K562 (cell line): ENCODE data around the gene FRMPD2. TPM values are rescaled to one million over a fixed set of nuclear protein-coding genes. Genes with fewer than 3 reads are reported as not detected.

Experiments
- ARHGAP35 ChIP-seq: fragments of 450-650 bp; IDR thresholded peaks from 2 replicates; pipeline ENCODE4 v1.6.1; 2018; ENCODE audit not compliant: partially characterized antibody
- ATF1 ChIP-seq, 2 experiments: fragments of 450-650 bp in 1 of 2; IDR thresholded peaks; 2 replicates each; pipeline ENCODE4 v1.6.1; 2016; ENCODE audit warnings: missing compliant biosample characterization in 1 of 2, missing genetic modification characterization in 1 of 2
- BACH1 ChIP-seq: fragments of 200-800 bp; sonication (Bioruptor generic); IDR thresholded peaks from 2 replicates; pipeline ENCODE4 v1.6.1; 2016; ENCODE audit warnings: missing genetic modification characterization, missing compliant biosample characterization
- BRCA1 ChIP-seq, 2 experiments: fragments of 450-650 bp in 1 of 2; sonication (generic) in 1 of 2; formaldehyde crosslinking in 1 of 2; IDR thresholded peaks; 2 replicates each; pipeline versions ENCODE4 v1.5.0 to v1.6.1; 2017 to 2020; ENCODE audit warnings: mild to moderate bottlenecking in 1 of 2, missing genetic modification reagents in 1 of 2
- CREB1 ChIP-seq, 2 experiments: sonication (generic) in 1 of 2; formaldehyde crosslinking in 1 of 2; IDR thresholded peaks; 2 replicates each; pipeline versions ENCODE4 v1.6.1 to v1.8.0; 2012 to 2022; ENCODE audit warnings: inconsistent platforms in 1 of 2, mild to moderate bottlenecking in 1 of 2, missing genetic modification reagents in 1 of 2, moderate library complexity in 1 of 2
- ELF1 ChIP-seq: fragments of 200-800 bp; sonication (Bioruptor generic); IDR thresholded peaks from 2 replicates; pipeline ENCODE4 v1.6.1; 2016; ENCODE audit warnings: missing genetic modification characterization, missing compliant biosample characterization
- HDAC3 ChIP-seq: fragments of 450-650 bp; IDR thresholded peaks from 2 replicates; pipeline ENCODE4 v1.6.1; 2018; ENCODE audit warnings: borderline replicate concordance, mild to moderate bottlenecking, moderate library complexity; ENCODE audit not compliant: partially characterized antibody
- HDAC8 ChIP-seq: fragments of 450-650 bp; IDR thresholded peaks from 2 replicates; pipeline ENCODE4 v1.6.1; 2016; ENCODE audit warnings: mild to moderate bottlenecking, missing genetic modification characterization, moderate library complexity, missing compliant biosample characterization
- HMGN3 ChIP-seq: IDR thresholded peaks from 2 replicates; pipeline ENCODE4 v1.6.1; 2011; ENCODE audit warnings: borderline replicate concordance, low read depth, mild to moderate bottlenecking, mixed read lengths, low read length; ENCODE audit not compliant: insufficient read length; ENCODE audit errors: extremely low read depth
- HNRNPUL1 ChIP-seq: fragments of 200-400 bp; formaldehyde crosslinking; IDR thresholded peaks from 2 replicates; pipeline ENCODE4 v1.6.1; 2017; ENCODE audit warnings: low read length
- ID3 ChIP-seq, 2 experiments: fragments of 250-450 bp in 1 of 2; fragments of 450-650 bp in 1 of 2; sonication (Bioruptor Pico) in 1 of 2; IDR thresholded peaks; 2 replicates each; pipeline versions ENCODE4 v1.6.1 to v1.8.0; 2016 to 2021; ENCODE audit warnings: mild to moderate bottlenecking in 2 of 2, moderate library complexity in 2 of 2, missing compliant biosample characterization in 1 of 2, missing genetic modification characterization in 1 of 2
- JUNB ChIP-seq: fragments of 450-650 bp; formaldehyde crosslinking; conservative IDR thresholded peaks from 2 replicates; pipeline ENCODE4 v1.4.0; 2020; ENCODE audit warnings: mild to moderate bottlenecking
- KDM1A ChIP-seq, 2 experiments: fragments of 450-650 bp; IDR thresholded peaks; 2 replicates each; pipeline ENCODE4 v1.6.1; 2016; ENCODE audit warnings: mild to moderate bottlenecking in 2 of 2
- KDM2B ChIP-seq: fragments of 250-450 bp; sonication (Bioruptor Pico); IDR thresholded peaks from 2 replicates; pipeline ENCODE4 v1.8.0; 2021; ENCODE audit warnings: mild to moderate bottlenecking, moderate library complexity
- MAZ ChIP-seq, 2 experiments: fragments of 450-650 bp in 1 of 2; sonication (generic) in 1 of 2; formaldehyde crosslinking; IDR thresholded peaks in 1 of 2; conservative IDR thresholded peaks in 1 of 2; 2 replicates each; pipeline versions ENCODE4 v1.4.0 to v1.5.0; 2020; ENCODE audit warnings: mild to moderate bottlenecking in 1 of 2, missing genetic modification reagents in 1 of 2
- RBM25 ChIP-seq: fragments of 200-400 bp; formaldehyde crosslinking; IDR thresholded peaks from 2 replicates; pipeline ENCODE4 v1.6.1; 2018; ENCODE audit warnings: low read length, low read depth, moderate library complexity; ENCODE audit not compliant: severe bottlenecking
- SFPQ ChIP-seq: fragments of 200-400 bp; formaldehyde crosslinking; IDR thresholded peaks from 2 replicates; pipeline ENCODE4 v1.6.1; 2017; ENCODE audit warnings: mild to moderate bottlenecking, low read depth, low read length, moderate library complexity
- SIN3A ChIP-seq, 2 experiments: fragments of 150-350 bp in 1 of 2; IDR thresholded peaks; 2 replicates each; pipeline ENCODE4 v1.6.1; 2011 to 2016; ENCODE audit warnings: borderline replicate concordance in 2 of 2, low read depth in 2 of 2, low read length in 2 of 2, mild to moderate bottlenecking in 2 of 2, moderate library complexity in 2 of 2; ENCODE audit not compliant: control insufficient read depth in 1 of 2
- ZC3H4 ChIP-seq: sonication (generic); formaldehyde crosslinking; IDR thresholded peaks from 2 replicates; pipeline ENCODE4 v1.9.0; 2021; ENCODE audit warnings: missing genetic modification reagents, borderline replicate concordance
- ZKSCAN3 ChIP-seq: fragments of 250-450 bp; sonication (Bioruptor Pico); IDR thresholded peaks from 2 replicates; pipeline ENCODE4 v1.4.0; 2020
- ZNF24 ChIP-seq: fragments of 450-650 bp; IDR thresholded peaks from 2 replicates; pipeline ENCODE4 v1.6.1; 2016
- ZNF507 ChIP-seq: conservative IDR thresholded peaks from 2 replicates; pipeline ENCODE4 v1.6.1; 2017; ENCODE audit warnings: missing genetic modification characterization, missing compliant biosample characterization
- ZNF57 ChIP-seq: fragments of 450-650 bp; formaldehyde crosslinking; IDR thresholded peaks from 2 replicates; pipeline ENCODE4 v1.4.0; 2020; ENCODE audit warnings: mild to moderate bottlenecking, moderate library complexity
- ZNF584 ChIP-seq: fragments of 200-800 bp; sonication (Bioruptor generic); IDR thresholded peaks from 2 replicates; pipeline ENCODE4 v1.6.1; 2016; ENCODE audit warnings: low read depth, mild to moderate bottlenecking, missing genetic modification characterization, missing compliant biosample characterization
- ZSCAN29 ChIP-seq: fragments of 450-650 bp; IDR thresholded peaks from 2 replicates; pipeline ENCODE4 v1.6.1; 2017
- polyA plus RNA-seq, 8 experiments: library from polyadenylated mRNA; depleted of rRNA in 4 of 8; stranded (reverse) in 5 of 8; unstranded in 3 of 8; fragments of >200 nt; fragmentation: Nextera tagmentation in 2 of 8; fragmentation: Illumina TruSeq in 1 of 8; extraction: Ambion mirVana in 2 of 8; extraction: Trizol in 1 of 8; gene quantifications; 2 replicates each; pipeline versions ENCODE4 v1.2.1 to v1.2.3, GENCODE V29; 2011 to 2014; ENCODE audit warnings: inconsistent platforms in 1 of 8, missing spikeins in 1 of 8
- total RNA-seq, 7 experiments: library from RNA; depleted of rRNA in 6 of 7; stranded (reverse); fragments of >200 nt in 6 of 7; fragmentation: Illumina TruSeq in 2 of 7; extraction: Trizol in 2 of 7; gene quantifications; 2 replicates each; pipeline versions ENCODE4 v1.2.1 to v1.2.3, GENCODE V29; 2011 to 2021; ENCODE audit warnings: low replicate concordance in 1 of 7

Gene FRMPD2
- total and polyA plus RNA-seq, 9 of the 15 experiments (the other 6 are each of a cell fraction or from before 2014, with no cell fraction given): 0.12 to 0.95 (median 0.33) TPM

GRCh38 chr10:48306870-48307710 is 32.6 kb upstream of the FRMPD2 start (continued):
- TF ChIP-seq SFPQ: no peak
- no peak for TF ChIP-seq ZNF57 (CRISPR knock-in tag)
- TF ChIP-seq ZNF584 (CRISPR knock-in tag): no peak
- no peak for TF ChIP-seq KDM1A (IDR thresholded peaks at IDR 0.05)
- TF ChIP-seq ZC3H4 (CRISPR knock-in tag): peak; percentile 51; the same call in 1 of the 2 replicates
- no peak for TF ChIP-seq JUNB
- TF ChIP-seq SIN3A (IDR thresholded peaks at IDR 0.05; ENCODE audit: borderline replicate concordance in 2 of 2, control insufficient read depth in 1 of 2, low read depth in 2 of 2, low read length in 2 of 2): peak in 1 of 2 experiments; percentile 78; a peak in 2 of 4 replicates
- no peak for TF ChIP-seq KDM2B (CRISPR knock-in tag)
- TF ChIP-seq ID3 (CRISPR knock-in tag; IDR thresholded peaks at IDR 0.05): no peak
- 0 out of 2 replicates have a peak, but pooled peaks have one; percentile 27 for TF ChIP-seq ID3 (tag; IDR thresholded peaks at IDR 0.05)
- TF ChIP-seq ZKSCAN3 (CRISPR knock-in tag): no peak
- TF ChIP-seq ELF1: no peak
- TF ChIP-seq HNRNPUL1: no peak
- no peak for TF ChIP-seq HDAC3
- TF ChIP-seq BRCA1 (IDR thresholded peaks at IDR 0.05): no peak
- TF ChIP-seq BRCA1 (CRISPR knock-in tag; IDR thresholded peaks at IDR 0.05): no peak
- TF ChIP-seq ZNF507 (tag): no peak
- TF ChIP-seq HMGN3: peak; percentile 45
- no peak; a peak in 2 of 4 replicates for TF ChIP-seq MAZ (CRISPR knock-in tag; conservative IDR thresholded peaks at IDR 0.05 in 1 of 2, IDR thresholded peaks at IDR 0.05 in 1 of 2)
- no peak for TF ChIP-seq BACH1 (tag)
- TF ChIP-seq RBM25: no peak
- TF ChIP-seq ZNF24: no peak
- no peak for TF ChIP-seq ZSCAN29
- no peak for TF ChIP-seq HDAC8
- no peak for TF ChIP-seq CREB1 (IDR thresholded peaks at IDR 0.05)
- no peak for TF ChIP-seq CREB1 (CRISPR knock-in tag; IDR thresholded peaks at IDR 0.05)
- no peak for TF ChIP-seq ARHGAP35
- TF ChIP-seq ATF1 (CRISPR knock-in tag; IDR thresholded peaks at IDR 0.05): no peak
- no peak for TF ChIP-seq ATF1 (tag; IDR thresholded peaks at IDR 0.05)
